ENCODE results near the gene USHBP1. TPM values are rescaled to one million over a fixed set of nuclear protein-coding genes. Genes with fewer than 3 reads are reported as not detected.

The USHBP1 gene
- total and polyA plus RNA-seq, 2 donors (not counting 1 experiment from before 2014, with no cell fraction given): not detected

DNA sequence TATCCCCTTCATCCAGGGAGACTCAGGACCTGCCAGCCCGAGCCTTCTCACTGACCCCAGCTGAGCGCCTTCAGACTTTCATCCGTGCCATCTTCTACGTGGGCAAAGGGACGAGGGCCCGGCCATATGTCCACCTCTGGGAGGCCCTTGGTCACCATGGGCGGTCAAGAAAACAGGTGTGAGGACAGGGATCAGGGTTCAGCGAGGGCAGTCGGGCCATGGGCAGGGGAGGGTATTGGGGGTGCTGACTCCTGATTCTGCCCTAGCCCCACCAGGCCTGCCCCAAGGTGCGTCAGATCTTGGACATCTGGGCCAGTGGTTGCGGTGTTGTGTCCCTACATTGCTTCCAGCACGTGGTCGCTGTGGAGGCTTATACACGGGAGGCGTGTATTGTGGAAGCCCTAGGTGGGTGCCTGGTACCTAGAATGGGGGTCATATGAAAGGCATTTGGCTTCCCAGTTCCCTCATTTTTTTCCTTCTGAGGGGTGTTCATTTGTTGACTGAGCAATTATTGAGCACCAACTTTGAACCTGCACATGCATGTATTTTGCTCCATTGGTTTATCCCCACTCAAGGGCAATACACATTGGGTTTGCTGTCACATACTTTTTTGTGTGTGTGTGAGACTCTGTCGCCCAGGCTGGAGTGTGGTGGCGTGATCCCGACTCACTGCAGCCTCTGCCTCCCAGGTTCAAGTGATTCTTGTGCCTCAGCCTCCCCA lies 21.0 kb upstream of the USHBP1 start:
- no peak overlapping the region for H3K27ac ChIP-seq (ENCODE audit: insufficient read depth, low read length)
- no peaks in the 10 kb centered on the region for H3K4me1 ChIP-seq (ENCODE audit: control insufficient read depth, extremely low read depth, insufficient read depth, low read length)
- H3K36me3 ChIP-seq (ENCODE audit: control insufficient read depth, insufficient read depth, low read length): no peaks in the 10 kb centered on the region
- H3K9me3 ChIP-seq (ENCODE audit: control insufficient read depth, insufficient read depth, low read depth, low read length): no peaks in the 10 kb centered on the region
- H3K27me3 ChIP-seq (ENCODE audit: control insufficient read depth, insufficient read depth, low read length): no peaks in the 10 kb centered on the region
- H4K20me1 ChIP-seq (ENCODE audit: control insufficient read depth, extremely low read depth, insufficient read depth, low read length): no peaks in the 10 kb centered on the region
- no peak overlapping the region for H3K4me2 ChIP-seq (ENCODE audit: extremely low read depth, insufficient read depth, low read length)
- H2AFZ ChIP-seq (ENCODE audit: low read length): no peak overlapping the region
- DNase-seq (ENCODE audit: low read depth in 2 of 2): no peak
- H3K79me2 ChIP-seq (ENCODE audit: control insufficient read depth, insufficient read depth, low read length): no peaks in the 10 kb centered on the region
- TF ChIP-seq, protein P1, sequence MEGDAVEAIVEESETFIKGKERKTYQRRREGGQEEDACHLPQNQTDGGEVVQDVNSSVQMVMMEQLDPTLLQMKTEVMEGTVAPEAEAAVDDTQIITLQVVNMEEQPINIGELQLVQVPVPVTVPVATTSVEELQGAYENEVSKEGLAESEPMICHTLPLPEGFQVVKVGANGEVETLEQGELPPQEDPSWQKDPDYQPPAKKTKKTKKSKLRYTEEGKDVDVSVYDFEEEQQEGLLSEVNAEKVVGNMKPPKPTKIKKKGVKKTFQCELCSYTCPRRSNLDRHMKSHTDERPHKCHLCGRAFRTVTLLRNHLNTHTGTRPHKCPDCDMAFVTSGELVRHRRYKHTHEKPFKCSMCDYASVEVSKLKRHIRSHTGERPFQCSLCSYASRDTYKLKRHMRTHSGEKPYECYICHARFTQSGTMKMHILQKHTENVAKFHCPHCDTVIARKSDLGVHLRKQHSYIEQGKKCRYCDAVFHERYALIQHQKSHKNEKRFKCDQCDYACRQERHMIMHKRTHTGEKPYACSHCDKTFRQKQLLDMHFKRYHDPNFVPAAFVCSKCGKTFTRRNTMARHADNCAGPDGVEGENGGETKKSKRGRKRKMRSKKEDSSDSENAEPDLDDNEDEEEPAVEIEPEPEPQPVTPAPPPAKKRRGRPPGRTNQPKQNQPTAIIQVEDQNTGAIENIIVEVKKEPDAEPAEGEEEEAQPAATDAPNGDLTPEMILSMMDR (conservative IDR thresholded peaks at IDR 0.05 in 1 of 2, IDR thresholded peaks at IDR 0.05 in 1 of 2; ENCODE audit: low read depth in 1 of 2, low read length in 2 of 2): no peak
- TF ChIP-seq EZH2 (IDR thresholded peaks at IDR 0.05; ENCODE audit: low read length, missing control alignments): no peak
- no peak overlapping the region for H3K4me3 ChIP-seq (replicated peaks in 1 of 4; ENCODE audit: control extremely low read depth in 1 of 4, insufficient read depth in 1 of 4, low read depth in 3 of 4, low read length in 4 of 4)
- no peak overlapping the region for H3K9ac ChIP-seq (ENCODE audit: insufficient read depth, low read length)

DNA sequence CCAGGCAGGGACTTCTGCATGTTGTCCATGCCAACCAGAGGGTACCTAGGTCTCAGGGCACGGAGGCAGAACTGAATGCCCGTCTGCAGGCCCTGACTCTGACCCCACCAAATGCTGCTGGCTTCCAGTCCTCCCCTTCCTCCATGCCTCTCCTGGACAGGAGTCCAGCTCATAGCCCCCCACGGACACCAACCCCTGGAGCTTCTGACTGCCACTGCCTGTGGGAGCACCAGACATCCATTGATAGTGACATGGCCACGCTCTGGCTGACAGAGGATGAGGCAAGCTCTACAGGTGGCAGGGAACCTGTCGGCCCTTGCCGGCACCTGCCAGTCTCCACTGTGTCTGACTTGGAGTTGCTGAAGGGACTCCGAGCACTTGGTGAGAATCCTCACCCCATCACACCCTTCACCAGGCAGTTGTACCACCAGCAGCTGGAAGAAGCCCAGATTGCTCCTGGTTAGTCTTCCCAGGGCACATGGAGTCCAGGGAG lies 19.0 kb upstream of the USHBP1 start:
- Histone ChIP-seq H3K9ac (ENCODE audit: insufficient read depth, low read length) (no peak overlapping the region), H3K79me2 (ENCODE audit: control insufficient read depth, insufficient read depth, low read length) (no peaks in the 10 kb centered on the region), H3K4me3 (replicated peaks in 1 of 4; ENCODE audit: control extremely low read depth in 1 of 4, insufficient read depth in 1 of 4, low read depth in 3 of 4, low read length in 4 of 4) (no peak overlapping the region), H3K27ac (ENCODE audit: insufficient read depth, low read length) (no peak overlapping the region), H3K4me1 (ENCODE audit: control insufficient read depth, extremely low read depth, insufficient read depth, low read length) (no peaks in the 10 kb centered on the region), H4K20me1 (ENCODE audit: control insufficient read depth, extremely low read depth, insufficient read depth, low read length) (no peaks in the 10 kb centered on the region), H3K27me3 (ENCODE audit: control insufficient read depth, insufficient read depth, low read length) (no peaks in the 10 kb centered on the region), H2AFZ (ENCODE audit: low read length) (no peak overlapping the region), H3K9me3 (ENCODE audit: control insufficient read depth, insufficient read depth, low read depth, low read length) (no peaks in the 10 kb centered on the region), H3K36me3 (ENCODE audit: control insufficient read depth, insufficient read depth, low read length) (no peaks in the 10 kb centered on the region), H3K4me2 (ENCODE audit: extremely low read depth, insufficient read depth, low read length) (no peak overlapping the region)
- no peak for TF ChIP-seq EZH2 (IDR thresholded peaks at IDR 0.05; ENCODE audit: low read length, missing control alignments)
- TF ChIP-seq, protein P1 (conservative IDR thresholded peaks at IDR 0.05 in 1 of 2, IDR thresholded peaks at IDR 0.05 in 1 of 2; ENCODE audit: low read depth in 1 of 2, low read length in 2 of 2): no peak
- no peak for DNase-seq (ENCODE audit: low read depth in 2 of 2)

DNA sequence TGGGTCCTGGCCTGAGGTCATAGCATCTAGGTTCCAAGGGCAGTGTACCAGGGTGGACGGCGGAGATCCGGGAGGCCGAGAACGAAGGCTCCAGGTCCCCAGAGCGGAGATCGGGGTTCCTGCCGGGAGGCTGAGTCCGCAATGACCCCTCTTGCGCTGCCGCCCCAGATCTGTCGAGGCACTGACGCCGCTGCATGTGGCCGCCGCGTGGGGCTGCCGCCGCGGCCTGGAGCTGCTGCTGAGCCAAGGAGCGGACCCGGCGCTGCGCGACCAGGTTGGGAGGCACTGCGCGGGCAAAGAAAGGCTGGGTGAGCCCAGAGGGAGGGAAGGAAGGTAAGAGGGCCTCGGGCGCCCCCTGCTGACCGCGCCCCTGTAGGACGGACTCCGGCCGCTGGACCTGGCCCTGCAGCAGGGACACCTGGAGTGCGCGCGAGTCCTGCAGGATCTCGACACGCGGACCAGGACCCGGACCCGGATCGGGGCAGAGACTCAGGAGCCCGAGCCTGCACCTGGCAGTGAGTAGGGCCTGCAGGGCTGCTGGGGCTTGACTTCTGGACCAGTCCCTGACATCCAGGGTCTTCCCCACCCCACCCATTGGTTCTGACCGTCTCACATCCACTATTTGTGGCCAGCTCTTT lies 18.1 kb upstream of the USHBP1 start:
- Histone ChIP-seq H3K4me3 (replicated peaks in 1 of 4; ENCODE audit: control extremely low read depth in 1 of 4, insufficient read depth in 1 of 4, low read depth in 3 of 4, low read length in 4 of 4) (peak overlapping the region; percentile 11 to 48 (median 21)), H3K79me2 (ENCODE audit: control insufficient read depth, insufficient read depth, low read length) (no peaks in the 10 kb centered on the region), H3K27ac (ENCODE audit: insufficient read depth, low read length) (no peak overlapping the region), H3K27me3 (ENCODE audit: control insufficient read depth, insufficient read depth, low read length) (no peaks in the 10 kb centered on the region), H3K36me3 (ENCODE audit: control insufficient read depth, insufficient read depth, low read length) (peaks cover under 1% of the 10 kb centered on the region), H2AFZ (ENCODE audit: low read length) (peak overlapping the region; percentile 55), H3K9me3 (ENCODE audit: control insufficient read depth, insufficient read depth, low read depth, low read length) (no peaks in the 10 kb centered on the region), H3K4me2 (ENCODE audit: extremely low read depth, insufficient read depth, low read length) (peak overlapping the region; percentile 75), H3K4me1 (ENCODE audit: control insufficient read depth, extremely low read depth, insufficient read depth, low read length) (no peaks in the 10 kb centered on the region), H3K9ac (ENCODE audit: insufficient read depth, low read length) (peak overlapping the region; percentile 20), H4K20me1 (ENCODE audit: control insufficient read depth, extremely low read depth, insufficient read depth, low read length) (no peaks in the 10 kb centered on the region)
- TF ChIP-seq, protein P1 (conservative IDR thresholded peaks at IDR 0.05 in 1 of 2, IDR thresholded peaks at IDR 0.05 in 1 of 2; ENCODE audit: low read depth in 1 of 2, low read length in 2 of 2): peak; percentile 66 to 78
- TF ChIP-seq EZH2 (IDR thresholded peaks at IDR 0.05; ENCODE audit: low read length, missing control alignments): no peak
- peak; percentile 64 to 71 for DNase-seq (ENCODE audit: low read depth in 2 of 2)

Data from fibroblast of lung (primary cell).